ENCODE results near the gene TCN1. TPM values are rescaled to one million over a fixed set of nuclear protein-coding genes. Genes with fewer than 3 reads are reported as not detected.

TCN1 gene
- total RNA-seq, 1 donor from 2014 or later, result not detected

DNA sequence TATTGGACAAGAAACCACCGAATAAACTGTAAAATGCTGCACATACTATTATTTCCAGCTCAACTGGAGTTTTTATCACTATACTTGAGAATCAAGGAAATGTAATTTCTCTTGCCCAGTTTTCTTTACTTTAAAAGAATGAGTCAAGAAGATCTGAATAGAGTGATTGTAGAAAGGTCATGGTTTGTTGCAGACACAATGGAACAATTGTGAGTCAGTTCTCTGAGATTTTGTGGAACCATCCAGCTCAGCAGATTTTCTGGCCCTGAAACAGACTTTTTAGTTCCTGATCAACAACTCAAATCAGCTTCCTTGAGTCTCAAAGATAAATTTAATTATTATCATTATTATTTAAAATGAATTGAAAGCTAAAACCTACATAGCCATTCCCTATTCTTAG is 1.3 kb downstream of the TCN1 start:
- Histone ChIP-seq H3K4me2 (no peak overlapping the region), H4K20me1 (ENCODE audit: low read depth) (no peaks in the 10 kb centered on the region), H3K27me3 (no peaks in the 10 kb centered on the region), H3K9ac (no peak overlapping the region), H3F3A (ENCODE audit: low read depth) (no peaks in the 10 kb centered on the region), H3K4me1 (no peaks in the 10 kb centered on the region), H3K27ac (no peak overlapping the region), H3K36me3 (no peaks in the 10 kb centered on the region), H3K9me3 (ENCODE audit: low read depth) (no peaks in the 10 kb centered on the region), H2AFZ (replicated peaks) (no peak overlapping the region), H3K4me3 (no peak overlapping the region), H3K79me2 (ENCODE audit: low read depth) (no peaks in the 10 kb centered on the region)
- no peak overlapping the region for H3K27ac Mint-ChIP-seq
- no peaks in the 10 kb centered on the region for H3K36me3 Mint-ChIP-seq
- no peaks in the 10 kb centered on the region for H3K27me3 Mint-ChIP-seq (ENCODE audit: insufficient read depth, low read depth)
- no peak overlapping the region for H3K4me3 Mint-ChIP-seq
- peaks cover 2% of the 10 kb centered on the region for H3K9me3 Mint-ChIP-seq
- no peaks in the 10 kb centered on the region for H3K4me1 Mint-ChIP-seq
- TF ChIP-seq CTCF (IDR thresholded peaks at IDR 0.05), result no peak
- no peak for TF ChIP-seq EZH2phosphoT487 (IDR thresholded peaks at IDR 0.05)
- no peak for TF ChIP-seq EZH2 (IDR thresholded peaks at IDR 0.05)
- DNase-seq (ENCODE audit: low spot score), result no peak

DNA sequence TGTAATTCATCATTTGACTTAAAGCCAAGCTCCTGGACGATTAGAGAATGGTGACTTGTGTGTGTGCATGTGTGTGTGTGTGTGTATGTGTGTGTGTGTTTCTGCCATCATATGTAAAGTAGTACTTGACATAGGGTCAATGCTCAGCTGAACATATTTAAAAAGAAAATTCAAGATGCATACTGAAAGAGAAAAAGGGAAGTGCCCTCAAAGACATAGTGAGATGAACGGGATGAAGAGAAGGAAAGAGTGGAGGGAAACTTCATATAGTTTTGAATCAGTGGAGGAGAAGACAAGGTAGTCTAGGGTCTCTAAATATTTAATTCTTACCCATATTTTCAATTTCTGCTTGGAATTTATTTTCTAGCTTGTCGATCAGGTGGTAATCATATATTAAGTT is 4.0 kb downstream of the TCN1 start:
- TF ChIP-seq EZH2 (IDR thresholded peaks at IDR 0.05) (no peak), EZH2phosphoT487 (IDR thresholded peaks at IDR 0.05) (no peak), CTCF (IDR thresholded peaks at IDR 0.05) (no peak)
- no peak overlapping the region for H2AFZ ChIP-seq (replicated peaks)
- no peak overlapping the region for H3K4me2 ChIP-seq
- H3K4me1 Mint-ChIP-seq, result no peaks in the 10 kb centered on the region
- no peak overlapping the region for H3K27ac Mint-ChIP-seq
- no peaks in the 10 kb centered on the region for H3K27me3 ChIP-seq
- no peak overlapping the region for H3K9ac ChIP-seq
- no peak overlapping the region for H3K4me3 Mint-ChIP-seq
- no peaks in the 10 kb centered on the region for H3K36me3 ChIP-seq
- no peak for DNase-seq (ENCODE audit: low spot score)
- no peaks in the 10 kb centered on the region for H3K27me3 Mint-ChIP-seq (ENCODE audit: insufficient read depth, low read depth)
- no peak overlapping the region for H3K27ac ChIP-seq
- no peak overlapping the region for H3K4me3 ChIP-seq
- H3K9me3 Mint-ChIP-seq, result peaks cover under 1% of the 10 kb centered on the region
- no peaks in the 10 kb centered on the region for H3K9me3 ChIP-seq (ENCODE audit: low read depth)
- H3K36me3 Mint-ChIP-seq, result no peaks in the 10 kb centered on the region
- no peaks in the 10 kb centered on the region for H3K79me2 ChIP-seq (ENCODE audit: low read depth)
- no peaks in the 10 kb centered on the region for H3K4me1 ChIP-seq
- H3F3A ChIP-seq (ENCODE audit: low read depth), result no peaks in the 10 kb centered on the region
- H4K20me1 ChIP-seq (ENCODE audit: low read depth), result no peaks in the 10 kb centered on the region

DNA sequence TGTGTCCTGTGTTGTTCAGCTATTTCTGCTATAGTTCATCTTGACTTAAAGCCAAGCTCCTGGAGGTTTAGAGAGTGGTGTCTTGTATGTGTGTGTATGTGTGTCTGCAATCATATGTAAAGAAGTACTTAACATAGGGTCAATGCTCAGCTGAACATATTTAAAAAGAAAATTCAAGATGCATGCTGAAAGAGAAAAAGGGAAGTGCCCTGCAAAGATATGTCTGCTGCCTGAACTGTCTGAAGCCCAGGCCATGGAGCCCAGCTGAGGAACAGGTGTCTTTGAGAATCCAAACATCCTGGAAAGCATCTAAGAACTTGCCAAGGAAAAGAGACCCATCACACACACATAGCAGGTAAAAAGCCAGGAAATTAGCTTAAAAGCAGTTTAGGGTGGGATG is 6.6 kb downstream of the TCN1 start:
- H3K4me3 Mint-ChIP-seq, result no peak overlapping the region
- no peaks in the 10 kb centered on the region for H3K36me3 ChIP-seq
- H3K9me3 ChIP-seq (ENCODE audit: low read depth), result no peaks in the 10 kb centered on the region
- H3K4me3 ChIP-seq, result no peak overlapping the region
- H3K4me1 Mint-ChIP-seq, result no peaks in the 10 kb centered on the region
- no peaks in the 10 kb centered on the region for H4K20me1 ChIP-seq (ENCODE audit: low read depth)
- H3K27ac ChIP-seq, result no peak overlapping the region
- H3K4me2 ChIP-seq, result no peak overlapping the region
- no peaks in the 10 kb centered on the region for H3K9me3 Mint-ChIP-seq
- no peaks in the 10 kb centered on the region for H3K36me3 Mint-ChIP-seq
- H3K27me3 Mint-ChIP-seq (ENCODE audit: insufficient read depth, low read depth), result no peaks in the 10 kb centered on the region
- no peak for DNase-seq (ENCODE audit: low spot score)
- no peaks in the 10 kb centered on the region for H3K4me1 ChIP-seq
- H3K9ac ChIP-seq, result no peak overlapping the region
- no peaks in the 10 kb centered on the region for H3K79me2 ChIP-seq (ENCODE audit: low read depth)
- no peak overlapping the region for H2AFZ ChIP-seq (replicated peaks)
- TF ChIP-seq EZH2phosphoT487 (IDR thresholded peaks at IDR 0.05) (no peak), EZH2 (IDR thresholded peaks at IDR 0.05) (no peak), CTCF (IDR thresholded peaks at IDR 0.05) (no peak)
- no peak overlapping the region for H3K27ac Mint-ChIP-seq
- H3K27me3 ChIP-seq, result no peaks in the 10 kb centered on the region
- no peaks in the 10 kb centered on the region for H3F3A ChIP-seq (ENCODE audit: low read depth)
